Measurements from ENCODE around the gene LRP1-AS.

The LRP1-AS gene

GRCh38 chr12:57194253-57194652, 46.8 kb upstream of the LRP1-AS start:
- DNase-seq (ENCODE audit: low read depth), result no peak

GRCh38 chr12:57193706-57194245, 46.4 kb upstream of the LRP1-AS start:
- no peak for DNase-seq (ENCODE audit: low read depth)
- TF ChIP-seq MYC (IDR thresholded peaks at IDR 0.05; ENCODE audit: low read depth, low read length) (no peak), POLR2A (IDR thresholded peaks at IDR 0.05; ENCODE audit: extremely low read depth, insufficient read length) (no peak), CTCF (IDR thresholded peaks at IDR 0.05; ENCODE audit: low read depth, low read length) (no peak), MAX (IDR thresholded peaks at IDR 0.05; ENCODE audit: low read depth, low read length) (no peak)
- no peak overlapping the region for H3K4me3 ChIP-seq (ENCODE audit: low read depth, low read length)

More at GRCh38 chr12:57194253-57194652, 46.8 kb upstream of the LRP1-AS start:
- H3K4me3 ChIP-seq (ENCODE audit: low read depth, low read length), result no peak overlapping the region
- TF ChIP-seq MAX (IDR thresholded peaks at IDR 0.05; ENCODE audit: low read depth, low read length), result no peak
- TF ChIP-seq CTCF (IDR thresholded peaks at IDR 0.05; ENCODE audit: low read depth, low read length), result no peak
- no peak for TF ChIP-seq POLR2A (IDR thresholded peaks at IDR 0.05; ENCODE audit: extremely low read depth, insufficient read length)
- no peak for TF ChIP-seq MYC (IDR thresholded peaks at IDR 0.05; ENCODE audit: low read depth, low read length)

GRCh38 chr12:57192920-57193319, 45.5 kb upstream of the LRP1-AS start:
- no peak for TF ChIP-seq POLR2A (IDR thresholded peaks at IDR 0.05; ENCODE audit: extremely low read depth, insufficient read length)
- TF ChIP-seq MYC (IDR thresholded peaks at IDR 0.05; ENCODE audit: low read depth, low read length), result no peak
- no peak for TF ChIP-seq CTCF (IDR thresholded peaks at IDR 0.05; ENCODE audit: low read depth, low read length)
- no peak for TF ChIP-seq MAX (IDR thresholded peaks at IDR 0.05; ENCODE audit: low read depth, low read length)
- DNase-seq (ENCODE audit: low read depth), result no peak
- no peak overlapping the region for H3K4me3 ChIP-seq (ENCODE audit: low read depth, low read length)

GRCh38 chr12:57191410-57191809, 44.0 kb upstream of the LRP1-AS start:
- no peak overlapping the region for H3K4me3 ChIP-seq (ENCODE audit: low read depth, low read length)
- no peak for DNase-seq (ENCODE audit: low read depth)
- TF ChIP-seq CTCF (IDR thresholded peaks at IDR 0.05; ENCODE audit: low read depth, low read length) (no peak), MYC (IDR thresholded peaks at IDR 0.05; ENCODE audit: low read depth, low read length) (no peak), POLR2A (IDR thresholded peaks at IDR 0.05; ENCODE audit: extremely low read depth, insufficient read length) (no peak)

GRCh38 chr12:57190821-57191220, 43.4 kb upstream of the LRP1-AS start:
- no peak for TF ChIP-seq POLR2A (IDR thresholded peaks at IDR 0.05; ENCODE audit: extremely low read depth, insufficient read length)
- TF ChIP-seq MAX (IDR thresholded peaks at IDR 0.05; ENCODE audit: low read depth, low read length), result no peak
- TF ChIP-seq MYC (IDR thresholded peaks at IDR 0.05; ENCODE audit: low read depth, low read length), result no peak
- TF ChIP-seq CTCF (IDR thresholded peaks at IDR 0.05; ENCODE audit: low read depth, low read length), result no peak
- H3K4me3 ChIP-seq (ENCODE audit: low read depth, low read length), result no peak overlapping the region
- no peak for DNase-seq (ENCODE audit: low read depth)

- no peak for TF ChIP-seq CTCF (IDR thresholded peaks at IDR 0.05; ENCODE audit: low read depth, low read length)
- no peak for TF ChIP-seq POLR2A (IDR thresholded peaks at IDR 0.05; ENCODE audit: extremely low read depth, insufficient read length)
- no peak for TF ChIP-seq MYC (IDR thresholded peaks at IDR 0.05; ENCODE audit: low read depth, low read length)
- no peak for TF ChIP-seq MAX (IDR thresholded peaks at IDR 0.05; ENCODE audit: low read depth, low read length)
- DNase-seq (ENCODE audit: low read depth), result no peak
- H3K4me3 ChIP-seq (ENCODE audit: low read depth, low read length), result no peak overlapping the region
Observed at GRCh38 chr12:57190037-57190436, 42.6 kb upstream of the LRP1-AS start.
